NB4 (cell line): ENCODE measurements around the gene POLD4.

Experiments
- CTCF ChIP-seq: IDR thresholded peaks from one replicate; pipeline ENCODE4 v1.5.1; 2012; ENCODE audit warnings: low read depth, low read length
- MYC ChIP-seq: IDR thresholded peaks from 2 replicates; pipeline ENCODE4 v1.6.1; 2011; ENCODE audit warnings: low read depth, low read length

GRCh38 chr11:67354075-67355022, 1.0 kb upstream of the POLD4 start:
- TF ChIP-seq MYC = peak; percentile 17; the same call in 1 of the 2 replicates
- no peak for TF ChIP-seq CTCF
